PFSK-1 (cell line): ENCODE results near the gene CFAP251.

Experiments
- FOXP2 ChIP-seq: optimal IDR thresholded peaks from 2 replicates; pipeline ENCODE3; 2011; ENCODE audit warnings: borderline replicate concordance, control low read depth, inconsistent platforms; ENCODE audit not compliant: insufficient read depth; ENCODE audit errors: extremely low read length, extremely low read depth
- POLR2AphosphoS5 ChIP-seq: IDR thresholded peaks from 2 replicates; pipeline ENCODE4 v1.6.1; 2012; ENCODE audit warnings: low read depth, mild to moderate bottlenecking, control low read depth, low read length, moderate library complexity
- REST ChIP-seq, 2 experiments: IDR thresholded peaks; 2 replicates each; pipeline versions ENCODE4 v1.6.1 to v1.8.0; 2011 to 2012; ENCODE audit warnings: low read depth in 2 of 2, low read length in 2 of 2, control low read depth in 1 of 2, inconsistent platforms in 1 of 2, mild to moderate bottlenecking in 1 of 2, moderate library complexity in 1 of 2; ENCODE audit not compliant: insufficient read depth in 1 of 2
- SIN3A ChIP-seq: IDR thresholded peaks from 2 replicates; pipeline ENCODE4 v1.6.1; 2012; ENCODE audit warnings: mild to moderate bottlenecking, low read length, moderate library complexity, borderline replicate concordance; ENCODE audit not compliant: insufficient read depth
- TAF1 ChIP-seq: IDR thresholded peaks from 2 replicates; pipeline ENCODE4 v1.6.1; 2012; ENCODE audit warnings: low read length, control low read depth, borderline replicate concordance; ENCODE audit not compliant: insufficient read depth

The CFAP251 gene

DNA sequence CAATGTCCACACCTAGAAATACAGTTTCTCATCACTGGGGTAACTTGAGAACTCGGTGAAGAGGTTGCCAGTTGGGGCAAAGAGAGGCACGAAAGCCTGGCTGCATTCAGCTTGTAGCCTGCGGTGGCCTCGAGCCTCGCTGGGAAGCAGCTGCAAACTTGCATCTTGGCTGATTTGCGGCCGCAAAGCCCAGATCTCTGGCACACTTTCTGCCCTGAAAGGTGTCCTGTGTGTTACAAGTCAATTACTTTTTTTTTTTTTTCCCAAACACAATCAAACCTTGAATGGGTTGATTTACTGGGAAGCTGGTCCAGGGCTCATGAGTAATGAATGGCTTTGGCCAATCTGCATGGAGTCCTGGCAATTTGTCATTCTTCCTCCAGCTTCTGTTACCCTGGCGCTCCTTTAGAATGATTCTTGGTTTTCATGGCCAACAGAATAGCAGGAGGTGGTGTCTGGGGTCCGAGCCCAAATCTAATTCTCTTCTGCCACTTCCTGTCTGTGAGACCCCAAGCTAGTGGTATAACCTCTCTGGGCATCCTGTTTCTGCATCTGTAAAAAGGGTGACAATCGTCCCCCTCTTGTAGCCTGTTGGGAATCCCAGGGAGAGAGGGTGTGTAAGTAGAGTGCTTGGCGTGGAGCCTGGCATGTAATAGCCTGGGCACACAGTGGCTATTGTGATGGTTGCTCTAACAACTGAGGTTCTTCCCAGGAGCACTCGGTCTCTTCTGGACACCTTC is 109.9 kb downstream of the CFAP251 start:
- TF ChIP-seq POLR2AphosphoS5, result no peak
- no peak for TF ChIP-seq FOXP2
- TF ChIP-seq REST (IDR thresholded peaks at IDR 0.05; ENCODE audit: insufficient read depth in 1 of 2, low read depth in 2 of 2, low read length in 2 of 2), result no peak
- TF ChIP-seq SIN3A, result no peak
- no peak for TF ChIP-seq TAF1

DNA sequence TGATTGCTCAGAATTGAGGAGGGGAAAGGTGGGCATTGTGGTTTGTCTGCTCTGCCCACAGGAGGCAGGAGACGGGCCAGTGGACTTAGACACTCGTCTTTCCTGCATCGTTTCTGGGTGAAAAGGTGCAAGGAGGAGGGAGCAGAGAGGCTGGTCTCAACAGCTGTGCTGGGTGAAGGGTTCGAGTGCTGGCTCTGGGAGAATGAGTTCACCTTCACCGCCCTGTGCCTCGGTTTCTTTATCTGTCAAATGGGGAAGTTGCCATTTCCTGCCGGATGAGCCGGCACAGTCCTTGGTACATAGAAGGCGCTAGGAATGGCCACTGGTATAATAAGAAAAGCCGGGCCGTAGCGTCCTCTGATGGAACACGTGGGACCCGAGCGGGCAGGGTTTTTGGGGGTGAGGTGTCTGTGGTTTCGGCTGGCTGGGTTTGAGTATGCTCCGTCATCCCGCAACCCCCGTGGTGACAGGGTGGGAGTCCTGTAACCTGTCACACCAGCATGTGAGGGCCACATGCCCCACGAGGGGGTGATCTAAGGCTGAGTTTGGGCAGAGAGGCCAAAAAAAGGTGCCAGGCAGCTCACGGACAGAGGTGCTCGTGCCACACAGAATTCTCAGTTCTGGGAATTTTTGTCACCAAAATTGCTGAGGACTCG is 110.6 kb downstream of the CFAP251 start:
- TF ChIP-seq REST (IDR thresholded peaks at IDR 0.05; ENCODE audit: insufficient read depth in 1 of 2, low read depth in 2 of 2, low read length in 2 of 2) (no peak), POLR2AphosphoS5 (no peak), TAF1 (no peak), FOXP2 (no peak), SIN3A (no peak)

GRCh38 chr12:122029620-122030423 is 111.4 kb downstream of the CFAP251 start:
- TF ChIP-seq REST (IDR thresholded peaks at IDR 0.05; ENCODE audit: insufficient read depth in 1 of 2, low read depth in 2 of 2, low read length in 2 of 2) (no peak), POLR2AphosphoS5 (no peak), TAF1 (no peak), SIN3A (no peak), FOXP2 (no peak)

GRCh38 chr12:122030424-122031035 is 112.1 kb downstream of the CFAP251 start:
- TF ChIP-seq POLR2AphosphoS5, result no peak
- no peak for TF ChIP-seq FOXP2
- TF ChIP-seq SIN3A, result no peak
- TF ChIP-seq REST (IDR thresholded peaks at IDR 0.05; ENCODE audit: insufficient read depth in 1 of 2, low read depth in 2 of 2, low read length in 2 of 2), result no peak
- no peak for TF ChIP-seq TAF1
